H1 (cell line): ENCODE data around the gene ETS1. TPM values are rescaled to one million over a fixed set of nuclear protein-coding genes. Genes with fewer than 3 reads are reported as not detected.

Source experiments
- CTCF ChIA-PET: fragments of 300-600 bp; sonication (Branson Sonifier 250); formaldehyde crosslinking; loops from one replicate; lab custom pipeline; 2021; ENCODE audit not compliant: partially characterized antibody; lab: Charles Lee
- POLR2A ChIA-PET: fragments of 300-600 bp; sonication (Branson Sonifier 250); formaldehyde crosslinking; loops from one replicate; lab custom pipeline; 2021; ENCODE audit warnings: inconsistent platforms; ENCODE audit not compliant: partially characterized antibody; lab: Charles Lee
- DNase-seq, 2 experiments: peaks; one replicate each; pipeline versions ENCODE4 v3.0.0 to v3.0.0-alpha.2; 2010 to 2022; ENCODE audit warnings: low spot score in 2 of 2, low read depth in 1 of 2, mixed read lengths in 1 of 2
- FAIRE-seq: peaks from 2 replicates; lab custom pipeline; 2011; peaks lifted over from hg19 to GRCh38; lab: Jason Lieb, UNC
- H2AFZ ChIP-seq: 2 replicates; pipeline ENCODE4 v1.8.1; 2012; ENCODE audit warnings: low read length, inconsistent platforms
- H2AK5ac ChIP-seq: 2 replicates; pipeline ENCODE4 v1.6.1; 2013; ENCODE audit warnings: low read depth, low read length
- H2BK120ac ChIP-seq: replicated peaks from 2 replicates; pipeline ENCODE3; 2013; ENCODE audit warnings: low read depth, low read length, inconsistent platforms
- H2BK12ac ChIP-seq: 2 replicates; pipeline ENCODE4 v1.6.1; 2013; ENCODE audit warnings: low read depth, low read length
- H2BK15ac ChIP-seq: 2 replicates; pipeline ENCODE4 v1.6.1; 2013; ENCODE audit warnings: low read length
- H2BK20ac ChIP-seq: 2 replicates; pipeline ENCODE4 v1.6.1; 2013; ENCODE audit warnings: low read length
- H2BK5ac ChIP-seq: 2 replicates; pipeline ENCODE4 v1.6.1; 2013; ENCODE audit warnings: low read depth, low read length
- H3K14ac ChIP-seq: 2 replicates; pipeline ENCODE4 v1.6.1; 2013; ENCODE audit warnings: inconsistent platforms; ENCODE audit not compliant: insufficient read length
- H3K18ac ChIP-seq: 2 replicates; pipeline ENCODE4 v1.6.1; 2013; ENCODE audit warnings: low read length; ENCODE audit errors: extremely low read depth
- H3K23ac ChIP-seq: 2 replicates; pipeline ENCODE4 v1.6.1; 2013; ENCODE audit warnings: inconsistent platforms; ENCODE audit not compliant: insufficient read length
- H3K23me2 ChIP-seq: 2 replicates; pipeline ENCODE4 v1.6.1; 2013; ENCODE audit warnings: low read depth, low read length
- H3K27ac ChIP-seq: 2 replicates; pipeline ENCODE4 v1.6.1; 2011; ENCODE audit warnings: low read depth, low read length, inconsistent platforms
- H3K27me3 ChIP-seq, 4 experiments: replicated peaks in 1 of 4; 1 replicate in 1 of 4; 2 replicates in 3 of 4; pipeline versions ENCODE4 v1.6.1 to v1.8.1; 2011 to 2013; ENCODE audit warnings: low read length in 3 of 4, mild to moderate bottlenecking in 3 of 4, inconsistent platforms in 2 of 4, mixed read lengths in 2 of 4, moderate library complexity in 1 of 4; ENCODE audit not compliant: control insufficient read depth in 3 of 4, insufficient read depth in 3 of 4; ENCODE audit errors: extremely low read depth in 1 of 4
- H3K36me3 ChIP-seq, 4 experiments: 2 replicates each; pipeline versions ENCODE4 v1.6.1 to v1.8.1; 2011 to 2013; ENCODE audit warnings: mild to moderate bottlenecking in 4 of 4, low read length in 3 of 4, moderate library complexity in 2 of 4, control low read depth in 1 of 4, inconsistent platforms in 1 of 4; ENCODE audit not compliant: insufficient read depth in 4 of 4, control insufficient read depth in 2 of 4
- H3K4ac ChIP-seq: replicated peaks from 2 replicates; pipeline ENCODE3; 2013; ENCODE audit warnings: low read length, low read depth, mixed read lengths, inconsistent platforms; ENCODE audit not compliant: insufficient read length
- H3K4me1 ChIP-seq, 4 experiments: replicated peaks in 1 of 4; 1 replicate in 1 of 4; 2 replicates in 3 of 4; pipeline versions ENCODE4 v1.6.1 to v1.8.1; 2011 to 2013; ENCODE audit warnings: low read length in 3 of 4, inconsistent platforms in 2 of 4, mixed read lengths in 1 of 4; ENCODE audit not compliant: insufficient read depth in 4 of 4, control insufficient read depth in 3 of 4
- H3K4me2 ChIP-seq, 2 experiments: 2 replicates each; pipeline versions ENCODE4 v1.6.1 to v1.8.1; 2011 to 2013; ENCODE audit warnings: low read depth in 2 of 2, low read length in 2 of 2, control low read depth in 1 of 2, inconsistent platforms in 1 of 2, mild to moderate bottlenecking in 1 of 2; ENCODE audit not compliant: insufficient read depth in 1 of 2
- H3K4me3 ChIP-seq, 4 experiments: fragments of 200-600, 300-600 bp in 1 of 4; sonication (generic), shearing (Covaris generic), sonication (Bioruptor Twin) in 1 of 4; 2 replicates each; pipeline versions ENCODE4 v1.5.1 to v1.8.1; 2011 to 2016; ENCODE audit warnings: low read length in 4 of 4, low read depth in 3 of 4, control low read depth in 2 of 4, inconsistent platforms in 2 of 4, mild to moderate bottlenecking in 2 of 4, mixed read lengths in 1 of 4, moderate library complexity in 1 of 4; ENCODE audit not compliant: insufficient read depth in 2 of 4; ENCODE audit errors: extremely low read depth in 1 of 4
- H3K56ac ChIP-seq: replicated peaks from 2 replicates; pipeline ENCODE3; 2013; ENCODE audit warnings: low read depth, mild to moderate bottlenecking, mixed read lengths, low read length, inconsistent platforms; ENCODE audit not compliant: insufficient read length
- H3K79me1 ChIP-seq: 2 replicates; pipeline ENCODE4 v1.6.1; 2013; ENCODE audit warnings: low read depth, low read length, control low read depth
- H3K79me2 ChIP-seq, 2 experiments: 2 replicates each; pipeline versions ENCODE4 v1.6.1 to v1.8.1; 2012 to 2013; ENCODE audit warnings: low read length in 2 of 2, mild to moderate bottlenecking in 2 of 2, inconsistent platforms in 1 of 2; ENCODE audit not compliant: insufficient read depth in 2 of 2, control insufficient read depth in 1 of 2
- H3K9ac ChIP-seq, 4 experiments: replicated peaks in 1 of 4; 1 replicate in 1 of 4; 2 replicates in 3 of 4; pipeline versions ENCODE4 v1.6.1 to v1.8.1; 2011 to 2013; ENCODE audit warnings: low read depth in 3 of 4, low read length in 3 of 4, control low read depth in 2 of 4, mild to moderate bottlenecking in 2 of 4, moderate library complexity in 2 of 4, inconsistent platforms in 1 of 4; ENCODE audit errors: extremely low read depth in 1 of 4
- H3K9me3 ChIP-seq, 2 experiments: 2 replicates each; pipeline versions ENCODE4 v1.6.1 to v1.8.1; 2012 to 2013; ENCODE audit warnings: mild to moderate bottlenecking in 2 of 2, moderate library complexity in 2 of 2, control low read depth in 1 of 2, inconsistent platforms in 1 of 2, low read depth in 1 of 2, low read length in 1 of 2, mixed read lengths in 1 of 2; ENCODE audit not compliant: insufficient read depth in 2 of 2
- H4K20me1 ChIP-seq, 2 experiments: replicated peaks in 1 of 2; 2 replicates each; pipeline versions ENCODE3 to v1.8.1; 2011 to 2013; ENCODE audit warnings: inconsistent platforms in 2 of 2, low read length in 2 of 2, mild to moderate bottlenecking in 1 of 2; ENCODE audit not compliant: insufficient read depth in 2 of 2, control insufficient read depth in 1 of 2
- H4K5ac ChIP-seq: 2 replicates; pipeline ENCODE4 v1.6.1; 2013; ENCODE audit warnings: low read length, low read depth, mixed read lengths, inconsistent platforms; ENCODE audit not compliant: insufficient read length
- H4K8ac ChIP-seq: 2 replicates; pipeline ENCODE4 v1.8.0; 2013; ENCODE audit warnings: mild to moderate bottlenecking, moderate library complexity, low read length, inconsistent platforms; ENCODE audit not compliant: insufficient read depth; ENCODE audit errors: extremely low read depth
- H4K91ac ChIP-seq: replicated peaks from 2 replicates; pipeline ENCODE3; 2013; ENCODE audit warnings: low read length, mixed read lengths, inconsistent platforms; ENCODE audit not compliant: insufficient read length
- RBBP5 ChIP-seq: IDR thresholded peaks from 2 replicates; pipeline ENCODE4 v1.7.1; 2012; ENCODE audit warnings: low read depth, mild to moderate bottlenecking, inconsistent platforms, low read length, moderate library complexity, borderline replicate concordance
- RFX5 ChIP-seq: IDR thresholded peaks from 2 replicates; pipeline ENCODE4 v1.6.1; 2011; ENCODE audit warnings: low read depth, low read length, improper control_type of control experiment, borderline replicate concordance
- SIN3A ChIP-seq, 2 experiments: IDR thresholded peaks in 1 of 2; conservative IDR thresholded peaks in 1 of 2; 2 replicates each; pipeline ENCODE4 v1.6.1; 2011 to 2012; ENCODE audit warnings: low read length in 2 of 2, improper control_type of control experiment in 1 of 2, low read depth in 1 of 2, mild to moderate bottlenecking in 1 of 2
- TAF1 ChIP-seq: IDR thresholded peaks from 2 replicates; pipeline ENCODE4 v1.6.1; 2011; ENCODE audit warnings: mild to moderate bottlenecking, low read depth, low read length
- WGBS, 2 experiments: shearing (Covaris generic) in 1 of 2; methylation state at CpG; one replicate each; pipeline versions ENCODE4 v1.1.6 to v1.1.7; 2013 to 2015; ENCODE audit warnings: low lambda C conversion rate in 2 of 2, mixed read lengths in 2 of 2, inconsistent platforms in 1 of 2, low coverage in 1 of 2, missing lambda C conversion rate in 1 of 2; ENCODE audit not compliant: insufficient replicate concordance in 2 of 2, insufficient coverage in 1 of 2, insufficient read length in 1 of 2; ENCODE audit errors: extremely low coverage in 1 of 2, missing lambda C conversion rate in 1 of 2; 5-methylcytosine and 5-hydroxymethylcytosine counted together
- polyA plus RNA-seq, 7 experiments: library from polyadenylated mRNA; depleted of rRNA in 3 of 7; stranded (reverse) in 5 of 7; unstranded in 2 of 7; fragments of >200 nt in 5 of 7; fragments of 200-250 nt in 2 of 7; gene quantifications; 1 replicate in 5 of 7; 2 replicates in 1 of 7; 4 replicates in 1 of 7; pipeline versions ENCODE4 v1.2.1 to v1.2.3, GENCODE V29; 2011 to 2013; ENCODE audit warnings: missing spikeins in 2 of 7, mixed read lengths in 2 of 7
- total RNA-seq: library from RNA; stranded (reverse); fragmentation: NEBNext Ultra II Directional; extraction: Animal tissue kit (Norgen Biotek cat#: 25700); gene quantifications from 2 replicates; pipeline ENCODE4 v1.2.1, GENCODE V29; 2021

ETS1 gene
- total and polyA plus RNA-seq, 2 of the 8 experiments (the other 6 are each of a cell fraction or from before 2014, with no cell fraction given) = 10.0 to 35.3 TPM

GRCh38 chr11:128493570-128493965, 93.8 kb downstream of the ETS1 start:
- CTCF ChIA-PET = interaction anchor here (1.0 to 1.8 kb wide), 3 partner anchors 10 to 139 kb away, joined by 3 to 5 read pairs (median 4); no protein-coding TSS in a partner anchor
- FAIRE-seq (no peak), DNase-seq (no peak)
- Histone ChIP-seq H2BK5ac (no peak overlapping the region), H3K36me3 (peaks cover 0 to 3% (median 0%) of the 10 kb centered on the region in 4 experiments; a peak in 1 of 8 replicates), H2BK15ac (no peak overlapping the region), H3K27me3 (no peaks in the 10 kb centered on the region), H3K9ac (no peak overlapping the region), H2BK20ac (no peak overlapping the region), H3K79me1 (no peaks in the 10 kb centered on the region), H3K79me2 (no peaks in the 10 kb centered on the region), H3K4me1 (peaks cover 0 to 12% (median 4%) of the 10 kb centered on the region in 4 experiments; a peak in 3 of 7 replicates), H4K5ac (no peak overlapping the region), H3K23me2 (no peaks in the 10 kb centered on the region), H3K4ac (no peak overlapping the region), H4K8ac (no peak overlapping the region), H2BK120ac (no peak overlapping the region), H3K18ac (no peak overlapping the region), H3K23ac (no peak overlapping the region), H2AK5ac (no peak overlapping the region), H3K4me2 (no peak overlapping the region), H2AFZ (no peak overlapping the region), H3K9me3 (no peaks in the 10 kb centered on the region), H3K14ac (no peak overlapping the region), H4K91ac (no peak overlapping the region), H4K20me1 (no peaks in the 10 kb centered on the region), H3K27ac (no peak overlapping the region), H2BK12ac (no peak overlapping the region), H3K4me3 (no peak overlapping the region), H3K56ac (no peak overlapping the region)
- POLR2A ChIA-PET = no interaction called here
- TF ChIP-seq RFX5 = no peak
- no peak for TF ChIP-seq SIN3A (conservative IDR thresholded peaks at IDR 0.05 in 1 of 2, IDR thresholded peaks at IDR 0.05 in 1 of 2; ENCODE audit: low read depth in 1 of 2, low read length in 2 of 2)
- TF ChIP-seq RBBP5 = no peak
- no peak for TF ChIP-seq TAF1
- WGBS, 2 experiments = 93% methylated on average over 2 of the region's 2 CpGs; no CpG with 5 or more reads in 1 of the 2 experiments
